Thymus (tissue), 11 donors: ENCODE measurements around the gene ARHGAP23. TPM values are rescaled to one million over a fixed set of nuclear protein-coding genes. Genes with fewer than 3 reads are reported as not detected.

Source experiments
- DNase-seq, 9 donors: peaks; one replicate each; pipeline ENCODE4 v3.0.0-alpha.2; 2013; ENCODE audit warnings: low spot score in 9 of 9, low read depth in 6 of 9, missing footprints in 1 of 9
- H3K27ac ChIP-seq, 2 donors: one replicate each; pipeline ENCODE4 v1.5.1; 2013; ENCODE audit warnings: control low read depth in 1 of 2, low read depth in 1 of 2, low read length in 1 of 2, mild to moderate bottlenecking in 1 of 2, moderate library complexity in 1 of 2
- H3K27me3 ChIP-seq, 2 donors: one replicate each; pipeline ENCODE4 v1.5.1; 2013; ENCODE audit warnings: low read length in 1 of 2; ENCODE audit not compliant: control insufficient read depth in 2 of 2, insufficient read depth in 1 of 2
- H3K36me3 ChIP-seq, 2 donors: one replicate each; pipeline ENCODE4 v1.5.1; 2013; ENCODE audit warnings: low read length in 1 of 2, mild to moderate bottlenecking in 1 of 2, moderate library complexity in 1 of 2; ENCODE audit not compliant: control insufficient read depth in 2 of 2, insufficient read depth in 2 of 2
- H3K4me1 ChIP-seq, 2 donors: one replicate each; pipeline ENCODE4 v1.5.1; 2013; ENCODE audit warnings: low read length in 2 of 2; ENCODE audit not compliant: control insufficient read depth in 2 of 2, insufficient read depth in 2 of 2
- H3K4me3 ChIP-seq, 2 donors: one replicate each; pipeline ENCODE4 v1.5.1; 2013; ENCODE audit warnings: low read length in 2 of 2, control low read depth in 1 of 2, mild to moderate bottlenecking in 1 of 2
- H3K9me3 ChIP-seq, 2 donors: one replicate each; pipeline ENCODE4 v1.5.1; 2013; ENCODE audit warnings: low read length in 1 of 2, mild to moderate bottlenecking in 1 of 2; ENCODE audit not compliant: control insufficient read depth in 2 of 2, insufficient read depth in 1 of 2
- WGBS: extraction: QIAGEN DNeasy Blood & Tissue Kit; methylation state at CpG from one replicate; pipeline ENCODE4 v1.1.7; 2013; 5-methylcytosine and 5-hydroxymethylcytosine counted together
- polyA plus RNA-seq: library from polyadenylated mRNA; stranded (reverse); fragments of 200-250 nt; gene quantifications from one replicate; pipeline ENCODE4 v1.2.3, GENCODE V29; 2013
- total RNA-seq: library from RNA; stranded (reverse); fragments of 120-200 nt; gene quantifications from one replicate; pipeline ENCODE4 v1.2.4, GENCODE V29; 2013
- donor health status: healthy.

ARHGAP23 gene
- total and polyA plus RNA-seq, 2 donors: 5.5 to 6.4 TPM

GRCh38 chr17:38454532-38454931 is 26.3 kb downstream of the ARHGAP23 start:
- 89% methylated on average over 12 of the region's 12 CpGs for WGBS
- Histone ChIP-seq H3K4me1 (peaks cover 16 to 59% of the 10 kb centered on the region in 2 donors), H3K9me3 (no peaks in the 10 kb centered on the region), H3K27ac (no peak overlapping the region), H3K27me3 (peaks cover 2 to 26% of the 10 kb centered on the region in 2 donors), H3K4me3 (no peak overlapping the region), H3K36me3 (peaks cover 4 to 18% of the 10 kb centered on the region in 2 donors)
- no peak for DNase-seq

- DNase-seq: no peak
- WGBS: 88% methylated on average over 8 of the region's 8 CpGs
- H3K27me3 ChIP-seq: peaks cover 2 to 26% of the 10 kb centered on the region in 2 donors
- no peaks in the 10 kb centered on the region for H3K9me3 ChIP-seq
- no peak overlapping the region for H3K4me3 ChIP-seq
- no peak overlapping the region for H3K27ac ChIP-seq
- peaks cover 7 to 24% of the 10 kb centered on the region in 2 donors for H3K36me3 ChIP-seq
- H3K4me1 ChIP-seq: peaks cover 14 to 51% of the 10 kb centered on the region in 2 donors
Measured at GRCh38 chr17:38455288-38455915, 27.1 kb downstream of the ARHGAP23 start.

GRCh38 chr17:38456031-38456815 is 28.0 kb downstream of the ARHGAP23 start:
- peaks cover 11 to 25% of the 10 kb centered on the region in 2 donors for H3K36me3 ChIP-seq
- DNase-seq: no peak
- H3K27ac ChIP-seq: no peak overlapping the region
- peaks cover 2 to 26% of the 10 kb centered on the region in 2 donors for H3K27me3 ChIP-seq
- no peak overlapping the region for H3K4me3 ChIP-seq
- peaks cover 12 to 43% of the 10 kb centered on the region in 2 donors for H3K4me1 ChIP-seq
- WGBS: 96% methylated on average over 9 of the region's 9 CpGs
- no peaks in the 10 kb centered on the region for H3K9me3 ChIP-seq

- Histone ChIP-seq H3K9me3 (no peaks in the 10 kb centered on the region), H3K27ac (no peak overlapping the region), H3K4me1 (peaks cover 8 to 28% of the 10 kb centered on the region in 2 donors), H3K4me3 (no peak overlapping the region), H3K36me3 (peaks cover 15 to 32% of the 10 kb centered on the region in 2 donors), H3K27me3 (peaks cover 0 to 17% of the 10 kb centered on the region in 2 donors)
- WGBS: 99% methylated on average over 18 of the region's 18 CpGs
- DNase-seq: no peak
Measured at GRCh38 chr17:38457577-38458371, 29.5 kb downstream of the ARHGAP23 start.

GRCh38 chr17:38458521-38458920 is 30.3 kb downstream of the ARHGAP23 start:
- WGBS: 98% methylated on average over 6 of the region's 6 CpGs
- H3K27me3 ChIP-seq: peaks cover 0 to 10% of the 10 kb centered on the region in 2 donors
- no peaks in the 10 kb centered on the region for H3K9me3 ChIP-seq
- no peak overlapping the region for H3K4me3 ChIP-seq
- DNase-seq: no peak
- peaks cover 21 to 39% of the 10 kb centered on the region in 2 donors for H3K36me3 ChIP-seq
- no peak overlapping the region for H3K27ac ChIP-seq
- H3K4me1 ChIP-seq: peaks cover 8 to 21% of the 10 kb centered on the region in 2 donors

GRCh38 chr17:38459567-38459966 is 31.3 kb downstream of the ARHGAP23 start:
- 97% methylated on average over 6 of the region's 6 CpGs for WGBS
- no peaks in the 10 kb centered on the region for H3K9me3 ChIP-seq
- H3K27ac ChIP-seq: no peak overlapping the region
- peaks cover 8 to 20% of the 10 kb centered on the region in 2 donors for H3K4me1 ChIP-seq
- no peak overlapping the region for H3K4me3 ChIP-seq
- DNase-seq: no peak
- peaks cover 0 to 4% of the 10 kb centered on the region in 2 donors for H3K27me3 ChIP-seq
- peaks cover 25 to 49% of the 10 kb centered on the region in 2 donors for H3K36me3 ChIP-seq

GRCh38 chr17:38460082-38460715 is 31.9 kb downstream of the ARHGAP23 start:
- Histone ChIP-seq H3K4me3 (no peak overlapping the region), H3K36me3 (peaks cover 25 to 53% of the 10 kb centered on the region in 2 donors), H3K9me3 (no peaks in the 10 kb centered on the region), H3K27ac (no peak overlapping the region), H3K27me3 (no peaks in the 10 kb centered on the region), H3K4me1 (peaks cover 3 to 15% of the 10 kb centered on the region in 2 donors)
- 94% methylated on average over 12 of the region's 12 CpGs for WGBS
- no peak for DNase-seq

GRCh38 chr17:38460716-38461630 is 32.7 kb downstream of the ARHGAP23 start:
- 93% methylated on average over 19 of the region's 19 CpGs for WGBS
- Histone ChIP-seq H3K27ac (no peak overlapping the region), H3K27me3 (no peaks in the 10 kb centered on the region), H3K9me3 (no peaks in the 10 kb centered on the region), H3K4me3 (no peak overlapping the region), H3K36me3 (peaks cover 25 to 61% of the 10 kb centered on the region in 2 donors), H3K4me1 (peaks cover 0 to 7% of the 10 kb centered on the region in 2 donors)
- no peak for DNase-seq
